ENCODE results near the gene PIKFYVE. TPM values are rescaled to one million over a fixed set of nuclear protein-coding genes. Genes with fewer than 3 reads are reported as not detected.
A peak's percentile ranks its signal among the peaks of the same experiment; 100 is the strongest.
"Not testable (repeated sequence)": the region's sequence is repeated elsewhere in the genome, so short reads cannot be mapped to it uniquely, and the experiment has no call there.

PIKFYVE gene
- total and polyA plus RNA-seq, 10 of the 15 experiments (the other 5 are each of a cell fraction or from before 2014, with no cell fraction given), result 5.2 to 41.7 (median 19.6) TPM

GRCh38 chr2:208267526-208267925, 1.5 kb downstream of the PIKFYVE start:
- ChIA-PET POLR2A (interaction anchor here (1.2 to 5.7 kb wide), 4 partner anchors 11 to 52 kb away, joined by 4 to 68 read pairs (median 28); partner anchors contain the start of gene IDH1), CTCF (interaction anchor here (1.3 to 6.2 kb wide), 7 partner anchors 9 to 92 kb away, joined by 3 to 69 read pairs (median 6); partner anchors contain the start of gene IDH1), SMC1A (ENCODE audit: uncharacterized antibody, unreplicated experiment) (interaction anchor here (0.7 to 8.9 kb wide), 5 partner anchors 16 to 58 kb away, joined by 3 to 77 read pairs (median 4); no protein-coding TSS in a partner anchor), RAD21 (ENCODE audit: unreplicated experiment) (interaction anchor here (0.7 to 5.3 kb wide), 5 partner anchors 11 to 71 kb away, joined by 3 to 43 read pairs (median 8); partner anchors contain the start of gene IDH1)
- Histone ChIP-seq H3K4me2 (ENCODE audit: control insufficient read depth, insufficient read depth) (peak overlapping the region; percentile 88), H3K4me3 (peak overlapping the region; percentile 86), H3K79me2 (ENCODE audit: control insufficient read depth, insufficient read depth, low read length) (peaks cover 39% of the 10 kb centered on the region), H3K9ac (ENCODE audit: control insufficient read depth, insufficient read depth, low read length) (peak overlapping the region; percentile 86; the same call in 1 of the 2 replicates)
- WGBS (ENCODE audit: insufficient coverage, insufficient replicate concordance, low lambda C conversion rate, missing lambda C conversion rate), result 59% methylated on average over 21 of the region's 22 CpGs
- intact Hi-C loops (cut with micrococcal nuclease; ENCODE audit: unreplicated experiment), result loop anchor here (2.0 to 10.0 kb wide), 3 partner anchors 95 to 733 kb away; partner anchors contain the start of gene METTL21A
- H3K9me3 ChIP-seq (replicated peaks; ENCODE audit: control insufficient read depth, insufficient read depth, low read length); H4K20me1 ChIP-seq (ENCODE audit: control insufficient read depth, insufficient read depth); DNase-seq (ENCODE audit: low read depth, low spot score); in situ Hi-C loops (cut with MboI); H3K27me3 ChIP-seq (replicated peaks in 1 of 2; ENCODE audit: control insufficient read depth in 2 of 2, insufficient read depth in 2 of 2, low read length in 1 of 2); H3K36me3 ChIP-seq (ENCODE audit: control insufficient read depth in 2 of 2, insufficient read depth in 2 of 2, low read length in 1 of 2); FAIRE-seq; H2AFZ ChIP-seq (ENCODE audit: control insufficient read depth, low read depth, low read length); BruUV-seq (replicated peaks); H3K27ac ChIP-seq (ENCODE audit: control insufficient read depth, insufficient read depth); ATAC-seq; H3K4me1 ChIP-seq (ENCODE audit: control insufficient read depth, insufficient read depth, low read length): not testable (repeated sequence)
- TF ChIP-seq, protein P1, sequence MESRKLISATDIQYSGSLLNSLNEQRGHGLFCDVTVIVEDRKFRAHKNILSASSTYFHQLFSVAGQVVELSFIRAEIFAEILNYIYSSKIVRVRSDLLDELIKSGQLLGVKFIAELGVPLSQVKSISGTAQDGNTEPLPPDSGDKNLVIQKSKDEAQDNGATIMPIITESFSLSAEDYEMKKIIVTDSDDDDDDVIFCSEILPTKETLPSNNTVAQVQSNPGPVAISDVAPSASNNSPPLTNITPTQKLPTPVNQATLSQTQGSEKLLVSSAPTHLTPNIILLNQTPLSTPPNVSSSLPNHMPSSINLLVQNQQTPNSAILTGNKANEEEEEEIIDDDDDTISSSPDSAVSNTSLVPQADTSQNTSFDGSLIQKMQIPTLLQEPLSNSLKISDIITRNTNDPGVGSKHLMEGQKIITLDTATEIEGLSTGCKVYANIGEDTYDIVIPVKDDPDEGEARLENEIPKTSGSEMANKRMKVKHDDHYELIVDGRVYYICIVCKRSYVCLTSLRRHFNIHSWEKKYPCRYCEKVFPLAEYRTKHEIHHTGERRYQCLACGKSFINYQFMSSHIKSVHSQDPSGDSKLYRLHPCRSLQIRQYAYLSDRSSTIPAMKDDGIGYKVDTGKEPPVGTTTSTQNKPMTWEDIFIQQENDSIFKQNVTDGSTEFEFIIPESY (IDR thresholded peaks at IDR 0.05), result peak; percentile 26; the same call in 1 of the 2 replicates
- TF ChIP-seq, protein P2, sequence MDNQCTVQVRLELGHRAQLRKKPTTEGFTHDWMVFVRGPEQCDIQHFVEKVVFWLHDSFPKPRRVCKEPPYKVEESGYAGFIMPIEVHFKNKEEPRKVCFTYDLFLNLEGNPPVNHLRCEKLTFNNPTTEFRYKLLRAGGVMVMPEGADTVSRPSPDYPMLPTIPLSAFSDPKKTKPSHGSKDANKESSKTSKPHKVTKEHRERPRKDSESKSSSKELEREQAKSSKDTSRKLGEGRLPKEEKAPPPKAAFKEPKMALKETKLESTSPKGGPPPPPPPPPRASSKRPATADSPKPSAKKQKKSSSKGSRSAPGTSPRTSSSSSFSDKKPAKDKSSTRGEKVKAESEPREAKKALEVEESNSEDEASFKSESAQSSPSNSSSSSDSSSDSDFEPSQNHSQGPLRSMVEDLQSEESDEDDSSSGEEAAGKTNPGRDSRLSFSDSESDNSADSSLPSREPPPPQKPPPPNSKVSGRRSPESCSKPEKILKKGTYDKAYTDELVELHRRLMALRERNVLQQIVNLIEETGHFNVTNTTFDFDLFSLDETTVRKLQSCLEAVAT (IDR thresholded peaks at IDR 0.05), result peak; percentile 94

Data from GM12878 (cell line).